H1 (cell line): Measurements from ENCODE around the gene GNAI1. TPM values are rescaled to one million over a fixed set of nuclear protein-coding genes. Genes with fewer than 3 reads are reported as not detected.

Experiments used
- CTCF ChIA-PET: fragments of 300-600 bp; sonication (Branson Sonifier 250); formaldehyde crosslinking; loops from one replicate; lab custom pipeline; 2021; ENCODE audit not compliant: partially characterized antibody; lab: Charles Lee
- POLR2A ChIA-PET: fragments of 300-600 bp; sonication (Branson Sonifier 250); formaldehyde crosslinking; loops from one replicate; lab custom pipeline; 2021; ENCODE audit warnings: inconsistent platforms; ENCODE audit not compliant: partially characterized antibody; lab: Charles Lee
- DNase-seq, 2 experiments: peaks; one replicate each; pipeline versions ENCODE4 v3.0.0 to v3.0.0-alpha.2; 2010 to 2022; ENCODE audit warnings: low spot score in 2 of 2, low read depth in 1 of 2, mixed read lengths in 1 of 2
- FAIRE-seq: peaks from 2 replicates; lab custom pipeline; 2011; peaks lifted over from hg19 to GRCh38; lab: Jason Lieb, UNC
- H2AFZ ChIP-seq: 2 replicates; pipeline ENCODE4 v1.8.1; 2012; ENCODE audit warnings: low read length, inconsistent platforms
- H2AK5ac ChIP-seq: 2 replicates; pipeline ENCODE4 v1.6.1; 2013; ENCODE audit warnings: low read depth, low read length
- H2BK120ac ChIP-seq: replicated peaks from 2 replicates; pipeline ENCODE3; 2013; ENCODE audit warnings: low read depth, low read length, inconsistent platforms
- H2BK12ac ChIP-seq: 2 replicates; pipeline ENCODE4 v1.6.1; 2013; ENCODE audit warnings: low read depth, low read length
- H2BK15ac ChIP-seq: 2 replicates; pipeline ENCODE4 v1.6.1; 2013; ENCODE audit warnings: low read length
- H2BK20ac ChIP-seq: 2 replicates; pipeline ENCODE4 v1.6.1; 2013; ENCODE audit warnings: low read length
- H2BK5ac ChIP-seq: 2 replicates; pipeline ENCODE4 v1.6.1; 2013; ENCODE audit warnings: low read depth, low read length
- H3K14ac ChIP-seq: 2 replicates; pipeline ENCODE4 v1.6.1; 2013; ENCODE audit warnings: inconsistent platforms; ENCODE audit not compliant: insufficient read length
- H3K18ac ChIP-seq: 2 replicates; pipeline ENCODE4 v1.6.1; 2013; ENCODE audit warnings: low read length; ENCODE audit errors: extremely low read depth
- H3K23ac ChIP-seq: 2 replicates; pipeline ENCODE4 v1.6.1; 2013; ENCODE audit warnings: inconsistent platforms; ENCODE audit not compliant: insufficient read length
- H3K23me2 ChIP-seq: 2 replicates; pipeline ENCODE4 v1.6.1; 2013; ENCODE audit warnings: low read depth, low read length
- H3K27ac ChIP-seq: 2 replicates; pipeline ENCODE4 v1.6.1; 2011; ENCODE audit warnings: low read depth, low read length, inconsistent platforms
- H3K27me3 ChIP-seq, 4 experiments: replicated peaks in 1 of 4; 1 replicate in 1 of 4; 2 replicates in 3 of 4; pipeline versions ENCODE4 v1.6.1 to v1.8.1; 2011 to 2013; ENCODE audit warnings: low read length in 3 of 4, mild to moderate bottlenecking in 3 of 4, inconsistent platforms in 2 of 4, mixed read lengths in 2 of 4, moderate library complexity in 1 of 4; ENCODE audit not compliant: control insufficient read depth in 3 of 4, insufficient read depth in 3 of 4; ENCODE audit errors: extremely low read depth in 1 of 4
- H3K36me3 ChIP-seq, 4 experiments: 2 replicates each; pipeline versions ENCODE4 v1.6.1 to v1.8.1; 2011 to 2013; ENCODE audit warnings: mild to moderate bottlenecking in 4 of 4, low read length in 3 of 4, moderate library complexity in 2 of 4, control low read depth in 1 of 4, inconsistent platforms in 1 of 4; ENCODE audit not compliant: insufficient read depth in 4 of 4, control insufficient read depth in 2 of 4
- H3K4ac ChIP-seq: replicated peaks from 2 replicates; pipeline ENCODE3; 2013; ENCODE audit warnings: low read length, low read depth, mixed read lengths, inconsistent platforms; ENCODE audit not compliant: insufficient read length
- H3K4me1 ChIP-seq, 4 experiments: replicated peaks in 1 of 4; 1 replicate in 1 of 4; 2 replicates in 3 of 4; pipeline versions ENCODE4 v1.6.1 to v1.8.1; 2011 to 2013; ENCODE audit warnings: low read length in 3 of 4, inconsistent platforms in 2 of 4, mixed read lengths in 1 of 4; ENCODE audit not compliant: insufficient read depth in 4 of 4, control insufficient read depth in 3 of 4
- H3K4me2 ChIP-seq, 2 experiments: 2 replicates each; pipeline versions ENCODE4 v1.6.1 to v1.8.1; 2011 to 2013; ENCODE audit warnings: low read depth in 2 of 2, low read length in 2 of 2, control low read depth in 1 of 2, inconsistent platforms in 1 of 2, mild to moderate bottlenecking in 1 of 2; ENCODE audit not compliant: insufficient read depth in 1 of 2
- H3K4me3 ChIP-seq, 4 experiments: fragments of 200-600, 300-600 bp in 1 of 4; sonication (generic), shearing (Covaris generic), sonication (Bioruptor Twin) in 1 of 4; 2 replicates each; pipeline versions ENCODE4 v1.5.1 to v1.8.1; 2011 to 2016; ENCODE audit warnings: low read length in 4 of 4, low read depth in 3 of 4, control low read depth in 2 of 4, inconsistent platforms in 2 of 4, mild to moderate bottlenecking in 2 of 4, mixed read lengths in 1 of 4, moderate library complexity in 1 of 4; ENCODE audit not compliant: insufficient read depth in 2 of 4; ENCODE audit errors: extremely low read depth in 1 of 4
- H3K56ac ChIP-seq: replicated peaks from 2 replicates; pipeline ENCODE3; 2013; ENCODE audit warnings: low read depth, mild to moderate bottlenecking, mixed read lengths, low read length, inconsistent platforms; ENCODE audit not compliant: insufficient read length
- H3K79me1 ChIP-seq: 2 replicates; pipeline ENCODE4 v1.6.1; 2013; ENCODE audit warnings: low read depth, low read length, control low read depth
- H3K79me2 ChIP-seq, 2 experiments: 2 replicates each; pipeline versions ENCODE4 v1.6.1 to v1.8.1; 2012 to 2013; ENCODE audit warnings: low read length in 2 of 2, mild to moderate bottlenecking in 2 of 2, inconsistent platforms in 1 of 2; ENCODE audit not compliant: insufficient read depth in 2 of 2, control insufficient read depth in 1 of 2
- H3K9ac ChIP-seq, 4 experiments: replicated peaks in 1 of 4; 1 replicate in 1 of 4; 2 replicates in 3 of 4; pipeline versions ENCODE4 v1.6.1 to v1.8.1; 2011 to 2013; ENCODE audit warnings: low read depth in 3 of 4, low read length in 3 of 4, control low read depth in 2 of 4, mild to moderate bottlenecking in 2 of 4, moderate library complexity in 2 of 4, inconsistent platforms in 1 of 4; ENCODE audit errors: extremely low read depth in 1 of 4
- H3K9me3 ChIP-seq, 2 experiments: 2 replicates each; pipeline versions ENCODE4 v1.6.1 to v1.8.1; 2012 to 2013; ENCODE audit warnings: mild to moderate bottlenecking in 2 of 2, moderate library complexity in 2 of 2, control low read depth in 1 of 2, inconsistent platforms in 1 of 2, low read depth in 1 of 2, low read length in 1 of 2, mixed read lengths in 1 of 2; ENCODE audit not compliant: insufficient read depth in 2 of 2
- H4K20me1 ChIP-seq, 2 experiments: replicated peaks in 1 of 2; 2 replicates each; pipeline versions ENCODE3 to v1.8.1; 2011 to 2013; ENCODE audit warnings: inconsistent platforms in 2 of 2, low read length in 2 of 2, mild to moderate bottlenecking in 1 of 2; ENCODE audit not compliant: insufficient read depth in 2 of 2, control insufficient read depth in 1 of 2
- H4K5ac ChIP-seq: 2 replicates; pipeline ENCODE4 v1.6.1; 2013; ENCODE audit warnings: low read length, low read depth, mixed read lengths, inconsistent platforms; ENCODE audit not compliant: insufficient read length
- H4K8ac ChIP-seq: 2 replicates; pipeline ENCODE4 v1.8.0; 2013; ENCODE audit warnings: mild to moderate bottlenecking, moderate library complexity, low read length, inconsistent platforms; ENCODE audit not compliant: insufficient read depth; ENCODE audit errors: extremely low read depth
- H4K91ac ChIP-seq: replicated peaks from 2 replicates; pipeline ENCODE3; 2013; ENCODE audit warnings: low read length, mixed read lengths, inconsistent platforms; ENCODE audit not compliant: insufficient read length
- E2F6 ChIP-seq: IDR thresholded peaks from 2 replicates; pipeline ENCODE4 v1.6.1; 2012; ENCODE audit warnings: inconsistent platforms
- FOSL1 ChIP-seq: IDR thresholded peaks from 2 replicates; pipeline ENCODE4 v1.6.1; 2011; ENCODE audit warnings: mild to moderate bottlenecking, low read depth, low read length, moderate library complexity; ENCODE audit not compliant: insufficient read depth
- WGBS, 2 experiments: shearing (Covaris generic) in 1 of 2; methylation state at CpG; one replicate each; pipeline versions ENCODE4 v1.1.6 to v1.1.7; 2013 to 2015; ENCODE audit warnings: low lambda C conversion rate in 2 of 2, mixed read lengths in 2 of 2, inconsistent platforms in 1 of 2, low coverage in 1 of 2, missing lambda C conversion rate in 1 of 2; ENCODE audit not compliant: insufficient replicate concordance in 2 of 2, insufficient coverage in 1 of 2, insufficient read length in 1 of 2; ENCODE audit errors: extremely low coverage in 1 of 2, missing lambda C conversion rate in 1 of 2; 5-methylcytosine and 5-hydroxymethylcytosine counted together
- polyA plus RNA-seq, 7 experiments: library from polyadenylated mRNA; depleted of rRNA in 3 of 7; stranded (reverse) in 5 of 7; unstranded in 2 of 7; fragments of >200 nt in 5 of 7; fragments of 200-250 nt in 2 of 7; gene quantifications; 1 replicate in 5 of 7; 2 replicates in 1 of 7; 4 replicates in 1 of 7; pipeline versions ENCODE4 v1.2.1 to v1.2.3, GENCODE V29; 2011 to 2013; ENCODE audit warnings: missing spikeins in 2 of 7, mixed read lengths in 2 of 7
- total RNA-seq: library from RNA; stranded (reverse); fragmentation: NEBNext Ultra II Directional; extraction: Animal tissue kit (Norgen Biotek cat#: 25700); gene quantifications from 2 replicates; pipeline ENCODE4 v1.2.1, GENCODE V29; 2021

Gene GNAI1
- total and polyA plus RNA-seq, 2 of the 8 experiments (the other 6 are each of a cell fraction or from before 2014, with no cell fraction given) = 8.0 to 29.5 TPM

GRCh38 chr7:80141376-80141775, 6.7 kb downstream of the GNAI1 start:
- Histone ChIP-seq H2BK120ac (no peak overlapping the region), H2BK5ac (no peak overlapping the region), H3K79me2 (peaks cover 0 to 97% of the 10 kb centered on the region in 2 experiments; a peak in 3 of 4 replicates), H3K27me3 (no peaks in the 10 kb centered on the region), H3K9me3 (no peaks in the 10 kb centered on the region; a peak in 1 of 4 replicates), H3K27ac (no peak overlapping the region), H3K36me3 (no peaks in the 10 kb centered on the region), H3K4me1 (peaks cover 0 to 10% (median 7%) of the 10 kb centered on the region in 4 experiments; a peak in 2 of 7 replicates), H2AK5ac (no peak overlapping the region), H2BK12ac (no peak overlapping the region), H2AFZ (no peak overlapping the region), H3K4me3 (no peak overlapping the region), H4K5ac (no peak overlapping the region), H2BK20ac (no peak overlapping the region), H4K20me1 (peaks cover 6% of the 10 kb centered on the region in 2 experiments), H3K23ac (no peak overlapping the region), H3K14ac (no peak overlapping the region), H4K8ac (no peak overlapping the region), H4K91ac (no peak overlapping the region), H3K9ac (no peak overlapping the region), H2BK15ac (no peak overlapping the region), H3K4me2 (no peak overlapping the region), H3K23me2 (no peaks in the 10 kb centered on the region), H3K4ac (no peak overlapping the region), H3K18ac (no peak overlapping the region), H3K79me1 (peaks cover 6% of the 10 kb centered on the region), H3K56ac (no peak overlapping the region)
- ChIA-PET CTCF (interaction anchor here (0.7 to 0.9 kb wide), 2 partner anchors 10 to 13 kb away, joined by 3 read pairs; no protein-coding TSS in a partner anchor), POLR2A (no interaction called here)
- 93% methylated on average over 2 of the region's 2 CpGs; no CpG with 5 or more reads in 1 of the 2 experiments for WGBS, 2 experiments
- FAIRE-seq (no peak), DNase-seq (no peak)
- TF ChIP-seq E2F6 = no peak
- no peak for TF ChIP-seq FOSL1
